Neural progenitor cell (in vitro differentiated cells): ENCODE results near the gene MYLIP. TPM values are rescaled to one million over a fixed set of nuclear protein-coding genes. Genes with fewer than 3 reads are reported as not detected.
A peak's percentile ranks its signal among the peaks of the same experiment; 100 is the strongest.

Experiments used
- DNase-seq: peaks from one replicate; pipeline ENCODE4 v3.0.0-alpha.2; 2016; ENCODE audit warnings: low spot score
- H2AFZ ChIP-seq: fragments of 200-600 bp; sonication (generic); replicated peaks from 2 replicates; pipeline ENCODE4 v1.6.1; 2016; ENCODE audit warnings: antibody characterized with exemption
- H3F3A ChIP-seq: fragments of 200-600 bp; sonication (generic); 2 replicates; pipeline ENCODE4 v1.6.1; 2016; ENCODE audit warnings: antibody characterized with exemption, low read depth
- H3K27ac ChIP-seq: fragments of 200-600 bp; sonication (generic); 2 replicates; pipeline ENCODE4 v1.5.1; 2016; ENCODE audit warnings: mild to moderate bottlenecking
- H3K27me3 ChIP-seq: fragments of 200-600 bp; sonication (generic); 2 replicates; pipeline ENCODE4 v1.6.1; 2016; ENCODE audit warnings: mild to moderate bottlenecking, moderate library complexity
- H3K36me3 ChIP-seq: fragments of 200-600 bp; sonication (generic); 2 replicates; pipeline ENCODE4 v1.5.1; 2016
- H3K4me1 ChIP-seq: fragments of 200-600 bp; sonication (generic); 2 replicates; pipeline ENCODE4 v1.6.1; 2016; ENCODE audit warnings: mixed run types
- H3K4me2 ChIP-seq: fragments of 200-600 bp; sonication (generic); 2 replicates; pipeline ENCODE4 v1.6.1; 2016
- H3K4me3 ChIP-seq: fragments of 200-600 bp; sonication (generic); 2 replicates; pipeline ENCODE4 v1.5.1; 2016
- H3K79me2 ChIP-seq: fragments of 200-600 bp; sonication (generic); 2 replicates; pipeline ENCODE4 v1.6.1; 2016; ENCODE audit warnings: low read depth
- H3K9ac ChIP-seq: fragments of 200-600 bp; sonication (generic); 2 replicates; pipeline ENCODE4 v1.6.1; 2016
- H3K9me3 ChIP-seq: fragments of 200-600 bp; sonication (generic); 2 replicates; pipeline ENCODE4 v1.5.1; 2016; ENCODE audit warnings: low read depth
- H4K20me1 ChIP-seq: fragments of 200-600 bp; sonication (generic); 2 replicates; pipeline ENCODE4 v1.6.1; 2016; ENCODE audit warnings: low read depth
- H3K27ac Mint-ChIP-seq: 3 replicates; pipeline ENCODE4 v1.8.0; 2021; ENCODE audit warnings: mixed read lengths
- H3K27me3 Mint-ChIP-seq: 2 replicates; pipeline ENCODE4 v1.8.0; 2022; ENCODE audit warnings: low read depth, mild to moderate bottlenecking, inconsistent platforms, moderate library complexity, mixed read lengths; ENCODE audit not compliant: insufficient read depth
- H3K36me3 Mint-ChIP-seq: 3 replicates; pipeline ENCODE4 v1.8.0; 2021; ENCODE audit warnings: mixed read lengths
- H3K4me1 Mint-ChIP-seq: 3 replicates; pipeline ENCODE4 v1.8.0; 2021; ENCODE audit warnings: mixed read lengths
- H3K4me3 Mint-ChIP-seq: 3 replicates; pipeline ENCODE4 v1.8.0; 2021; ENCODE audit warnings: mild to moderate bottlenecking, moderate library complexity, mixed read lengths
- H3K9me3 Mint-ChIP-seq: 3 replicates; pipeline ENCODE4 v1.8.0; 2020; ENCODE audit warnings: mixed read lengths
- CTCF ChIP-seq: fragments of 200-600 bp; sonication (generic); IDR thresholded peaks from 2 replicates; pipeline ENCODE4 v1.5.1; 2017; ENCODE audit warnings: antibody characterized with exemption, mild to moderate bottlenecking
- EZH2 ChIP-seq: fragments of 200-600 bp; sonication (generic); IDR thresholded peaks from 2 replicates; pipeline ENCODE4 v1.6.1; 2017; ENCODE audit warnings: antibody characterized with exemption, mild to moderate bottlenecking, moderate library complexity
- EZH2phosphoT487 ChIP-seq: fragments of 200-600 bp; sonication (generic); IDR thresholded peaks from 2 replicates; pipeline ENCODE4 v1.6.1; 2017; ENCODE audit warnings: antibody characterized with exemption
- total RNA-seq: library from RNA; depleted of rRNA; stranded (reverse); fragments of >200 nt; gene quantifications from 2 replicates; pipeline ENCODE4 v1.2.3, GENCODE V29; 2015; ENCODE audit warnings: low replicate concordance

Gene MYLIP
- total RNA-seq, 1 donor from 2014 or later, result 8.2 TPM

GRCh38 chr6:16184129-16184528 is 55.2 kb downstream of the MYLIP start:
- Histone ChIP-seq H3K4me2 (no peak overlapping the region), H3K79me2 (no peaks in the 10 kb centered on the region), H3K4me1 (no peaks in the 10 kb centered on the region), H3K36me3 (no peaks in the 10 kb centered on the region), H4K20me1 (no peaks in the 10 kb centered on the region), H3K27ac (no peak overlapping the region), H3K9me3 (no peaks in the 10 kb centered on the region), H2AFZ (no peak overlapping the region), H3K4me3 (no peak overlapping the region), H3F3A (no peaks in the 10 kb centered on the region), H3K27me3 (no peaks in the 10 kb centered on the region), H3K9ac (no peak overlapping the region)
- peaks cover 8% of the 10 kb centered on the region for H3K27me3 Mint-ChIP-seq
- H3K36me3 Mint-ChIP-seq, result no peaks in the 10 kb centered on the region
- peaks cover 2% of the 10 kb centered on the region for H3K4me1 Mint-ChIP-seq
- no peak overlapping the region for H3K4me3 Mint-ChIP-seq
- H3K27ac Mint-ChIP-seq, result no peak overlapping the region
- DNase-seq, result peak; percentile 28
- TF ChIP-seq EZH2 (no peak), CTCF (peak; percentile 35)
- H3K9me3 Mint-ChIP-seq, result peaks cover 3% of the 10 kb centered on the region

- no peak overlapping the region for H3K4me3 ChIP-seq
- H3K27ac ChIP-seq, result no peak overlapping the region
- no peaks in the 10 kb centered on the region for H4K20me1 ChIP-seq
- H3K9me3 ChIP-seq, result no peaks in the 10 kb centered on the region
- H3K4me1 ChIP-seq, result no peaks in the 10 kb centered on the region
- no peak overlapping the region for H3K4me3 Mint-ChIP-seq
- no peak overlapping the region for H3K27ac Mint-ChIP-seq
- H3F3A ChIP-seq, result no peaks in the 10 kb centered on the region
- DNase-seq, result no peak
- no peaks in the 10 kb centered on the region for H3K27me3 ChIP-seq
- no peaks in the 10 kb centered on the region for H3K36me3 Mint-ChIP-seq
- no peaks in the 10 kb centered on the region for H3K79me2 ChIP-seq
- H3K4me1 Mint-ChIP-seq, result peaks cover 2% of the 10 kb centered on the region
- no peak overlapping the region for H2AFZ ChIP-seq
- H3K9me3 Mint-ChIP-seq, result peaks cover 3% of the 10 kb centered on the region
- no peak overlapping the region for H3K9ac ChIP-seq
- peaks cover 10% of the 10 kb centered on the region for H3K27me3 Mint-ChIP-seq
- no peak for TF ChIP-seq EZH2phosphoT487
- no peak for TF ChIP-seq EZH2
- no peak for TF ChIP-seq CTCF
- H3K4me2 ChIP-seq, result no peak overlapping the region
- H3K36me3 ChIP-seq, result no peaks in the 10 kb centered on the region
Observed at GRCh38 chr6:16184551-16184950, 55.7 kb downstream of the MYLIP start.

DNA sequence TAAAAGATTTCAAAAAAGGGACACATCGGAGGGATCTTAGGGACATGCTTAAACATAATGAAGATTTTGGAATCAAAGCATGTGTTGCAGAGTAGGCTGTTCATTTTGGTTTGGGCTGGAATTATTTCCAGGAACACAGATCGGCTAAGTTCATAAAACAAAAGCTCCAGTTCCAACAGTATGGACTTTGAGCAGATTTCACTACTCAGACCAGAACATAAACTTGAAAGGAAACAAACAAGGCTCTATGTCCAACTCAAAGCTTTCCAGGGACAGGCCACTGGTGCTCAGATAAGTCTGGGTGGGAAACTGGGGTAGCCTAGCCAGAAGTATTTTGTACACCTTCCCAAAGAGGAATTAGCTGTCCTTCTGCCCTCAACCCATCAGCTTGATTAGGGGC is 58.3 kb downstream of the MYLIP start:
- H3F3A ChIP-seq, result no peaks in the 10 kb centered on the region
- no peaks in the 10 kb centered on the region for H3K36me3 ChIP-seq
- Mint-ChIP-seq H3K27me3 (peaks cover 4% of the 10 kb centered on the region), H3K4me1 (peaks cover 2% of the 10 kb centered on the region), H3K4me3 (no peak overlapping the region), H3K36me3 (no peaks in the 10 kb centered on the region), H3K9me3 (no peaks in the 10 kb centered on the region), H3K27ac (no peak overlapping the region)
- no peak overlapping the region for H3K27ac ChIP-seq
- H3K4me3 ChIP-seq, result no peak overlapping the region
- no peaks in the 10 kb centered on the region for H4K20me1 ChIP-seq
- no peaks in the 10 kb centered on the region for H3K4me1 ChIP-seq
- H3K4me2 ChIP-seq, result no peak overlapping the region
- H3K27me3 ChIP-seq, result no peaks in the 10 kb centered on the region
- H2AFZ ChIP-seq, result no peak overlapping the region
- no peaks in the 10 kb centered on the region for H3K9me3 ChIP-seq
- TF ChIP-seq EZH2 (no peak), EZH2phosphoT487 (no peak), CTCF (no peak)
- no peak for DNase-seq
- no peaks in the 10 kb centered on the region for H3K79me2 ChIP-seq
- no peak overlapping the region for H3K9ac ChIP-seq

DNA sequence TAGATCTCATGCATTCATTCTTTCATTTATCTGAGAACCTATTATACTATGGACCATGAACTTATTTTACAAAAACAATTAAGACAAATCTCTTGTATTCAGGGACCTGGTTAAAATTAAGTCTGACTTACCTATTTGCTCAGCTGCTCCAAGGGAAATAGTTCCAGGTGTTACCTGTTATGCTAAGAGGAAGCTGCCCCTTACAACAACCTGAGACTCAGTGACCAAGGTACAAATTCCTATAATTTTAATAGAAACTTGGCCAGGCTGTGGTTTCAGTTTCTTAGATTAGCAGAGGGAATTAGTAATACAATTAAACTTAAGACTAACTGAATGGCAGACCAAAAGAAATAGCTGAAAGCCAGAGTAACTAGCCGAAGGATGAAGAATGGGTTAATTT is 61.3 kb downstream of the MYLIP start:
- no peak for DNase-seq
- H3K9ac ChIP-seq, result no peak overlapping the region
- peaks cover 4% of the 10 kb centered on the region for H3K27me3 Mint-ChIP-seq
- no peak for TF ChIP-seq EZH2
- no peak for TF ChIP-seq CTCF
- TF ChIP-seq EZH2phosphoT487, result no peak
- no peaks in the 10 kb centered on the region for H3K79me2 ChIP-seq
- no peak overlapping the region for H2AFZ ChIP-seq
- no peaks in the 10 kb centered on the region for H3K4me1 ChIP-seq
- H4K20me1 ChIP-seq, result no peaks in the 10 kb centered on the region
- no peaks in the 10 kb centered on the region for H3K9me3 Mint-ChIP-seq
- H3K4me3 Mint-ChIP-seq, result no peak overlapping the region
- no peaks in the 10 kb centered on the region for H3K4me1 Mint-ChIP-seq
- H3F3A ChIP-seq, result no peaks in the 10 kb centered on the region
- no peak overlapping the region for H3K4me2 ChIP-seq
- H3K9me3 ChIP-seq, result no peaks in the 10 kb centered on the region
- H3K27ac Mint-ChIP-seq, result no peak overlapping the region
- no peaks in the 10 kb centered on the region for H3K36me3 Mint-ChIP-seq
- no peaks in the 10 kb centered on the region for H3K36me3 ChIP-seq
- no peak overlapping the region for H3K4me3 ChIP-seq
- no peak overlapping the region for H3K27ac ChIP-seq
- H3K27me3 ChIP-seq, result no peaks in the 10 kb centered on the region
